CD14-positive monocyte (primary cell): ENCODE results near the gene DIDO1. TPM values are rescaled to one million over a fixed set of nuclear protein-coding genes. Genes with fewer than 3 reads are reported as not detected.

Experiments
- DNase-seq, 3 donors: peaks; one replicate each; pipeline ENCODE4 v3.0.0-alpha.2; 2011 to 2022
- H2AFZ ChIP-seq: 2 replicates; pipeline ENCODE4 v1.6.0; 2012; ENCODE audit warnings: mild to moderate bottlenecking, low read depth, low read length, inconsistent platforms; ENCODE audit not compliant: insufficient read depth, poor library complexity, severe bottlenecking
- H3K27ac ChIP-seq, 2 donors: 1 replicate in 1 of 2; 2 replicates in 1 of 2; pipeline ENCODE4 v1.5.1; 2012 to 2013; ENCODE audit warnings: low read length in 2 of 2, control low read depth in 1 of 2, inconsistent platforms in 1 of 2, low read depth in 1 of 2, mild to moderate bottlenecking in 1 of 2
- H3K27me3 ChIP-seq, 2 donors: one replicate each; pipeline versions ENCODE4 v1.6.0 to v1.6.1; 2011 to 2013; ENCODE audit warnings: low read length in 2 of 2; ENCODE audit not compliant: control insufficient read depth in 2 of 2, insufficient read depth in 2 of 2
- H3K36me3 ChIP-seq, 2 donors: replicated peaks in 1 of 2; 1 replicate in 1 of 2; 2 replicates in 1 of 2; pipeline versions ENCODE4 v1.5.1 to v1.6.1; 2012 to 2013; ENCODE audit warnings: low read length in 2 of 2, control low read depth in 1 of 2, inconsistent platforms in 1 of 2, mild to moderate bottlenecking in 1 of 2; ENCODE audit not compliant: insufficient read depth in 2 of 2, control insufficient read depth in 1 of 2
- H3K4me1 ChIP-seq, 2 donors: 1 replicate in 1 of 2; 2 replicates in 1 of 2; pipeline versions ENCODE4 v1.5.1 to v1.6.1; 2012 to 2013; ENCODE audit warnings: low read length in 2 of 2, control low read depth in 1 of 2, inconsistent platforms in 1 of 2, mild to moderate bottlenecking in 1 of 2, moderate library complexity in 1 of 2; ENCODE audit not compliant: insufficient read depth in 2 of 2, control insufficient read depth in 1 of 2
- H3K4me2 ChIP-seq: replicated peaks from 2 replicates; pipeline ENCODE3; 2012; ENCODE audit warnings: low read length, moderate library complexity, mild to moderate bottlenecking; ENCODE audit not compliant: poor library complexity, severe bottlenecking; ENCODE audit errors: extremely low read depth
- H3K4me3 ChIP-seq, 3 experiments: fragments of 200-600 bp in 1 of 3; sonication (generic) in 1 of 3; replicated peaks in 1 of 3; 1 replicate in 2 of 3; 2 replicates in 1 of 3; pipeline ENCODE4 v1.5.1; 2011 to 2013; ENCODE audit warnings: low read length in 3 of 3, mild to moderate bottlenecking in 3 of 3, control low read depth in 2 of 3, low read depth in 2 of 3, inconsistent platforms in 1 of 3, moderate library complexity in 1 of 3
- H3K79me2 ChIP-seq: 2 replicates; pipeline ENCODE4 v1.6.0; 2012; ENCODE audit warnings: mild to moderate bottlenecking, control low read depth, inconsistent platforms, low read length, moderate library complexity; ENCODE audit not compliant: insufficient read depth
- H3K9ac ChIP-seq: 2 replicates; pipeline ENCODE4 v1.6.0; 2017; ENCODE audit warnings: low read length, mild to moderate bottlenecking; ENCODE audit not compliant: insufficient read depth, poor library complexity, severe bottlenecking
- H3K9me3 ChIP-seq, 2 donors: replicated peaks in 1 of 2; 1 replicate in 1 of 2; 2 replicates in 1 of 2; pipeline versions ENCODE4 v1.5.1 to v1.6.1; 2012 to 2013; ENCODE audit warnings: low read length in 2 of 2, control low read depth in 1 of 2; ENCODE audit not compliant: control insufficient read depth in 1 of 2, insufficient read depth in 1 of 2
- H4K20me1 ChIP-seq: 2 replicates; pipeline ENCODE4 v1.6.0; 2012; ENCODE audit warnings: mild to moderate bottlenecking, low read length, control low read depth, moderate library complexity; ENCODE audit not compliant: insufficient read depth
- H3K27ac Mint-ChIP-seq, 7 donors: one replicate each; pipeline ENCODE4 v1.8.0; 2020; ENCODE audit warnings: mild to moderate bottlenecking in 7 of 7, mixed read lengths in 7 of 7, moderate library complexity in 6 of 7, inconsistent platforms in 2 of 7
- H3K27me3 Mint-ChIP-seq, 3 donors: one replicate each; pipeline ENCODE4 v1.8.0; 2021 to 2022; ENCODE audit warnings: low read depth in 3 of 3, mild to moderate bottlenecking in 3 of 3, mixed read lengths in 3 of 3, moderate library complexity in 3 of 3, inconsistent platforms in 1 of 3
- H3K36me3 Mint-ChIP-seq, 2 donors: one replicate each; pipeline ENCODE4 v1.8.0; 2020; ENCODE audit warnings: mixed read lengths in 2 of 2, inconsistent platforms in 1 of 2, mild to moderate bottlenecking in 1 of 2
- H3K4me1 Mint-ChIP-seq: one replicate; pipeline ENCODE4 v1.8.0; 2020; ENCODE audit warnings: mild to moderate bottlenecking, mixed read lengths
- H3K4me3 Mint-ChIP-seq, 2 donors: one replicate each; pipeline ENCODE4 v1.8.0; 2020; ENCODE audit warnings: mild to moderate bottlenecking in 2 of 2, mixed read lengths in 2 of 2, moderate library complexity in 1 of 2
- H3K9me3 Mint-ChIP-seq, 7 donors: one replicate each; pipeline ENCODE4 v1.8.0; 2020 to 2022; ENCODE audit warnings: mixed read lengths in 7 of 7, mild to moderate bottlenecking in 6 of 7, moderate library complexity in 6 of 7, inconsistent platforms in 2 of 7
- WGBS: methylation state at CpG from one replicate; pipeline ENCODE4 v1.1.5; 2013; ENCODE audit warnings: missing lambda C conversion rate; ENCODE audit not compliant: insufficient coverage; 5-methylcytosine and 5-hydroxymethylcytosine counted together
- intact Hi-C, 2 donors: fragments of 100-400 bp; cut with micrococcal nuclease; formaldehyde crosslinking; loops; one replicate each; pipeline versions ENCODE4 v1.15.0 to v1.15.1; 2023
- polyA plus RNA-seq, 3 donors: library from polyadenylated mRNA; depleted of rRNA in 1 of 3; unstranded in 2 of 3; stranded (reverse) in 1 of 3; fragments of 300-500 nt in 2 of 3; fragments of >200 nt in 1 of 3; fragmentation: Illumina TruSeq in 2 of 3; gene quantifications; 1 replicate in 2 of 3; 2 replicates in 1 of 3; pipeline ENCODE4 v1.2.3, GENCODE V29; 2012 to 2021
- TF ChIP-seq, protein P1 (sequence below): fragments of 200-600 bp; IDR thresholded peaks from one replicate; pipeline ENCODE4 v1.8.0; 2022; ENCODE audit warnings: antibody characterized with exemption, mild to moderate bottlenecking

Gene DIDO1
- polyA plus RNA-seq, 3 donors: 8.5 to 23.8 (median 12.9) TPM

DNA sequence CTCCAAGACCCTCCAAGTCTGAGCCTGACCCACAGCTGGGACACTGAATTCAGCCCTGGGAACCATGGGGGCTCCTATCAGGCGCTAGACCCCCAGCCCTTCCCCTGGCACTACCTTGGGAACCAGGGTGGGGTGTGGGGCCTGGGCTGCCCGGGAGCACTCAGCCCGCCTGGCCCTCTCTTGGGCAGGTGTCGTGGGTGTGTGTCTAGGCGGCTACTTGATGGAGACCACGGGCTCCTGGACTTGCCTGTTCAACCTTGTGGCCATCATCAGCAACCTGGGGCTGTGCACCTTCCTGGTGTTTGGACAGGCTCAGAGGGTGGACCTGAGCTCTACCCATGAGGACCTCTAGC, 40.8 kb upstream of the DIDO1 start:
- Histone ChIP-seq H3K9me3 (no peaks in the 10 kb centered on the region), H3K79me2 (no peaks in the 10 kb centered on the region), H3K27me3 (peaks cover 0 to 16% of the 10 kb centered on the region in 2 donors), H3K27ac (no peak overlapping the region), H3K9ac (no peak overlapping the region), H3K4me3 (no peak overlapping the region), H3K4me2 (no peak overlapping the region), H3K4me1 (no peaks in the 10 kb centered on the region), H2AFZ (no peak overlapping the region), H4K20me1 (no peaks in the 10 kb centered on the region), H3K36me3 (peaks cover 15 to 31% of the 10 kb centered on the region in 2 donors)
- Mint-ChIP-seq H3K27me3 (peaks cover 19 to 28% (median 25%) of the 10 kb centered on the region in 3 donors), H3K36me3 (peaks cover 20 to 41% of the 10 kb centered on the region in 2 donors), H3K4me1 (peaks cover 8% of the 10 kb centered on the region), H3K4me3 (no peak overlapping the region), H3K9me3 (peaks cover 0 to under 1% (median 0%) of the 10 kb centered on the region in 7 donors), H3K27ac (no peak overlapping the region)
- TF ChIP-seq, protein P1, sequence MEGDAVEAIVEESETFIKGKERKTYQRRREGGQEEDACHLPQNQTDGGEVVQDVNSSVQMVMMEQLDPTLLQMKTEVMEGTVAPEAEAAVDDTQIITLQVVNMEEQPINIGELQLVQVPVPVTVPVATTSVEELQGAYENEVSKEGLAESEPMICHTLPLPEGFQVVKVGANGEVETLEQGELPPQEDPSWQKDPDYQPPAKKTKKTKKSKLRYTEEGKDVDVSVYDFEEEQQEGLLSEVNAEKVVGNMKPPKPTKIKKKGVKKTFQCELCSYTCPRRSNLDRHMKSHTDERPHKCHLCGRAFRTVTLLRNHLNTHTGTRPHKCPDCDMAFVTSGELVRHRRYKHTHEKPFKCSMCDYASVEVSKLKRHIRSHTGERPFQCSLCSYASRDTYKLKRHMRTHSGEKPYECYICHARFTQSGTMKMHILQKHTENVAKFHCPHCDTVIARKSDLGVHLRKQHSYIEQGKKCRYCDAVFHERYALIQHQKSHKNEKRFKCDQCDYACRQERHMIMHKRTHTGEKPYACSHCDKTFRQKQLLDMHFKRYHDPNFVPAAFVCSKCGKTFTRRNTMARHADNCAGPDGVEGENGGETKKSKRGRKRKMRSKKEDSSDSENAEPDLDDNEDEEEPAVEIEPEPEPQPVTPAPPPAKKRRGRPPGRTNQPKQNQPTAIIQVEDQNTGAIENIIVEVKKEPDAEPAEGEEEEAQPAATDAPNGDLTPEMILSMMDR: no peak
- no peak for DNase-seq
- intact Hi-C loops: no loop called here
- 93% methylated on average over 6 of the region's 6 CpGs for WGBS

GRCh38 chr20:62966212-62967148, 40.2 kb upstream of the DIDO1 start:
- Mint-ChIP-seq H3K36me3 (peaks cover 23 to 47% of the 10 kb centered on the region in 2 donors), H3K27me3 (peaks cover 16 to 21% (median 18%) of the 10 kb centered on the region in 3 donors), H3K27ac (no peak overlapping the region), H3K9me3 (no peaks in the 10 kb centered on the region), H3K4me1 (peaks cover 5% of the 10 kb centered on the region), H3K4me3 (no peak overlapping the region)
- Histone ChIP-seq H3K4me1 (no peaks in the 10 kb centered on the region), H3K4me2 (no peak overlapping the region), H2AFZ (no peak overlapping the region), H3K79me2 (no peaks in the 10 kb centered on the region), H3K27ac (no peak overlapping the region), H4K20me1 (no peaks in the 10 kb centered on the region), H3K4me3 (no peak overlapping the region), H3K9me3 (no peaks in the 10 kb centered on the region), H3K36me3 (peaks cover 16 to 35% of the 10 kb centered on the region in 2 donors), H3K9ac (no peak overlapping the region), H3K27me3 (peaks cover 0 to 16% of the 10 kb centered on the region in 2 donors)
- DNase-seq: no peak
- WGBS: 94% methylated on average over 24 of the region's 27 CpGs
- TF ChIP-seq, protein P1: no peak
- intact Hi-C loops: no loop called here
